Measurements from ENCODE around the gene BAZ2B. TPM values are rescaled to one million over a fixed set of nuclear protein-coding genes. Genes with fewer than 3 reads are reported as not detected.

Gene BAZ2B
- polyA plus RNA-seq, 1 donor from 2014 or later, result 150 TPM

GRCh38 chr2:159501743-159502142, 114.6 kb downstream of the BAZ2B start:
- no peak overlapping the region for H2AFZ ChIP-seq (ENCODE audit: low read depth, low read length)
- H3K79me2 ChIP-seq (replicated peaks; ENCODE audit: insufficient read depth, low read length), result peaks cover 27% of the 10 kb centered on the region
- no peaks in the 10 kb centered on the region for H3F3A ChIP-seq (ENCODE audit: insufficient read depth, low read length, poor library complexity, severe bottlenecking)
- no peak overlapping the region for H3K9ac ChIP-seq (ENCODE audit: low read length)
- no peaks in the 10 kb centered on the region for H3K27me3 ChIP-seq (ENCODE audit: insufficient read depth, low read depth, low read length)
- no peak overlapping the region for H3K27ac ChIP-seq (ENCODE audit: low read length)
- no peaks in the 10 kb centered on the region for H3K36me3 ChIP-seq (ENCODE audit: insufficient read depth, low read length)
- H3K9me3 ChIP-seq (ENCODE audit: low read length), result no peaks in the 10 kb centered on the region
- no peak overlapping the region for H3K4me3 ChIP-seq (ENCODE audit: low read length)
- no peak for TF ChIP-seq SMC3 (conservative IDR thresholded peaks at IDR 0.05; ENCODE audit: poor library complexity)
- H4K20me1 ChIP-seq (ENCODE audit: insufficient read depth), result no peaks in the 10 kb centered on the region
- no peaks in the 10 kb centered on the region for H3K9me2 ChIP-seq (ENCODE audit: insufficient read depth, low read length)
- no peak overlapping the region for H3K4me2 ChIP-seq (ENCODE audit: low read length)

- Histone ChIP-seq H3K9ac (ENCODE audit: low read length) (no peak overlapping the region), H3K27me3 (ENCODE audit: insufficient read depth, low read depth, low read length) (no peaks in the 10 kb centered on the region), H2AFZ (ENCODE audit: low read depth, low read length) (no peak overlapping the region), H3K4me2 (ENCODE audit: low read length) (no peak overlapping the region), H3K79me2 (replicated peaks; ENCODE audit: insufficient read depth, low read length) (peaks cover 19% of the 10 kb centered on the region), H3F3A (ENCODE audit: insufficient read depth, low read length, poor library complexity, severe bottlenecking) (no peaks in the 10 kb centered on the region), H4K20me1 (ENCODE audit: insufficient read depth) (no peaks in the 10 kb centered on the region), H3K4me3 (ENCODE audit: low read length) (no peak overlapping the region), H3K27ac (ENCODE audit: low read length) (no peak overlapping the region), H3K9me3 (ENCODE audit: low read length) (no peaks in the 10 kb centered on the region), H3K36me3 (ENCODE audit: insufficient read depth, low read length) (no peaks in the 10 kb centered on the region), H3K9me2 (ENCODE audit: insufficient read depth, low read length) (no peaks in the 10 kb centered on the region)
- TF ChIP-seq TAF1 (IDR thresholded peaks at IDR 0.05; ENCODE audit: low read depth) (no peak), POLR2AphosphoS5 (IDR thresholded peaks at IDR 0.05) (no peak), SMC3 (conservative IDR thresholded peaks at IDR 0.05; ENCODE audit: poor library complexity) (no peak), RAD21 (conservative IDR thresholded peaks at IDR 0.05) (no peak)
Measured at GRCh38 chr2:159497847-159498246, 118.5 kb downstream of the BAZ2B start.

GRCh38 chr2:159497256-159497655, 119.1 kb downstream of the BAZ2B start:
- H3K9ac ChIP-seq (ENCODE audit: low read length), result no peak overlapping the region
- no peaks in the 10 kb centered on the region for H3K27me3 ChIP-seq (ENCODE audit: insufficient read depth, low read depth, low read length)
- H2AFZ ChIP-seq (ENCODE audit: low read depth, low read length), result no peak overlapping the region
- H4K20me1 ChIP-seq (ENCODE audit: insufficient read depth), result no peaks in the 10 kb centered on the region
- H3K36me3 ChIP-seq (ENCODE audit: insufficient read depth, low read length), result no peaks in the 10 kb centered on the region
- peaks cover 25% of the 10 kb centered on the region for H3K79me2 ChIP-seq (replicated peaks; ENCODE audit: insufficient read depth, low read length)
- no peak overlapping the region for H3K4me2 ChIP-seq (ENCODE audit: low read length)
- no peaks in the 10 kb centered on the region for H3K9me2 ChIP-seq (ENCODE audit: insufficient read depth, low read length)
- no peaks in the 10 kb centered on the region for H3F3A ChIP-seq (ENCODE audit: insufficient read depth, low read length, poor library complexity, severe bottlenecking)
- H3K9me3 ChIP-seq (ENCODE audit: low read length), result no peaks in the 10 kb centered on the region
- no peak overlapping the region for H3K27ac ChIP-seq (ENCODE audit: low read length)
- no peak overlapping the region for H3K4me3 ChIP-seq (ENCODE audit: low read length)
- TF ChIP-seq EZH2 (IDR thresholded peaks at IDR 0.05; ENCODE audit: borderline replicate concordance, insufficient read depth, low read length, poor library complexity, severe bottlenecking) (no peak), CTCF (IDR thresholded peaks at IDR 0.05; ENCODE audit: poor library complexity, severe bottlenecking) (no peak), REST (IDR thresholded peaks at IDR 0.05; ENCODE audit: borderline replicate concordance) (no peak), TAF1 (IDR thresholded peaks at IDR 0.05; ENCODE audit: low read depth) (no peak), RAD21 (conservative IDR thresholded peaks at IDR 0.05) (no peak)
